ENCODE data around the gene ASRGL1. TPM values are rescaled to one million over a fixed set of nuclear protein-coding genes. Genes with fewer than 3 reads are reported as not detected.
A peak's percentile ranks its signal among the peaks of the same experiment; 100 is the strongest.
"Not testable (repeated sequence)": the region's sequence is repeated elsewhere in the genome, so short reads cannot be mapped to it uniquely, and the experiment has no call there.

ASRGL1 gene
- total and polyA plus RNA-seq, 2 donors (not counting 1 experiment from before 2014, with no cell fraction given): 0.49 to 1.3 TPM

DNA sequence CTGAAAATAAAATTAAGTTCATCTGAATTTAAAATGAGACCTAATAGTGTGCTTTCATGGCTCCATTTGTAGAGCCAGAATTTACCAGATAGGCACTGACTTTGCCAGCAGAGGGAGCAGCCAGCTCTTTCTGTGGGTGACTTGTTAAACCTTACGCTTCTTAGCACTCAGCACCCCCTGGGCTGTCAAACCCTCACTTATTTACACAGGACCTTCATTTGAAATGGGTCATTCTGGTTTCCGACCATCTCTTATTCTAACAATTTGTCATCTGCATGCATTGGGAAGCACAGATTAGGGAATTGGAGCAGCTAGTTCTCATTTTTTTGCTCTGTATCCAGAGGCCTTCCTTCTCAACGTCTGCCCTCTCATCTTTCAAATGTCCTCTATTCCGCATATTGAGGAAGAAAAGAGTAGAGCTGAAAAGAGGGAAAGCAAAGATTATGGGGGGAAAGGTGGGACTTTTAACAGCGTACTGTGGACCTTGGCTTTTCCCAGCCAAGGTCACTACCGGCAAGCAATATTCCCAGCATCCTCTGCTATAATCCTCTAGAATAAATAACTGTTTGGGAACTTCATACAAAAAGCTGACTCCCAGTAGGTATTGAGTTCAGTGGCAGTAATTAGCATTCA lies 3.1 kb downstream of the ASRGL1 start:
- peak overlapping the region; percentile 24 for H3K4me2 ChIP-seq (replicated peaks; ENCODE audit: low read depth, low read length, poor library complexity, severe bottlenecking)
- no peaks in the 10 kb centered on the region for H4K20me1 ChIP-seq (ENCODE audit: control insufficient read depth, insufficient read depth, low read length, poor library complexity, severe bottlenecking)
- no peaks in the 10 kb centered on the region for H3K9me3 Mint-ChIP-seq (ENCODE audit: insufficient read depth)
- H3K9me3 ChIP-seq (ENCODE audit: control extremely low read depth in 1 of 3, control insufficient read depth in 2 of 3, insufficient read depth in 1 of 3, low read length in 2 of 3): no peaks in the 10 kb centered on the region
- DNase-seq (peak; percentile 67), ATAC-seq (ENCODE audit: low read depth) (peak; percentile 49)
- POLR2A ChIA-PET: interaction anchor here (0.5 kb wide), 1 partner anchor 541 kb away, joined by 3 read pairs; no protein-coding TSS in a partner anchor
- no peaks in the 10 kb centered on the region for H3K36me3 ChIP-seq (replicated peaks in 1 of 2; ENCODE audit: control extremely low read depth in 1 of 2, control insufficient read depth in 1 of 2, extremely low read depth in 1 of 2, insufficient read depth in 2 of 2, low read length in 1 of 2)
- no peak overlapping the region for H3K4me3 ChIP-seq (ENCODE audit: control extremely low read depth in 1 of 5, extremely low read depth in 1 of 5, insufficient read depth in 1 of 5, low read depth in 2 of 5, low read length in 4 of 5)
- no peak overlapping the region for H3K9ac ChIP-seq (ENCODE audit: low read length)
- H3K27me3 ChIP-seq (replicated peaks in 1 of 4; ENCODE audit: control extremely low read depth in 1 of 4, control insufficient read depth in 3 of 4, insufficient read depth in 4 of 4, low read length in 3 of 4): peaks cover 0 to 9% (median 2%) of the 10 kb centered on the region in 4 experiments
- no peak overlapping the region for H3K4me3 Mint-ChIP-seq
- peaks cover 9% of the 10 kb centered on the region for H3K27me3 Mint-ChIP-seq
- TF ChIP-seq EZH2 (IDR thresholded peaks at IDR 0.05; ENCODE audit: borderline replicate concordance, insufficient read depth, low read depth, low read length, poor library complexity, severe bottlenecking): no peak
- TF ChIP-seq, protein P1, sequence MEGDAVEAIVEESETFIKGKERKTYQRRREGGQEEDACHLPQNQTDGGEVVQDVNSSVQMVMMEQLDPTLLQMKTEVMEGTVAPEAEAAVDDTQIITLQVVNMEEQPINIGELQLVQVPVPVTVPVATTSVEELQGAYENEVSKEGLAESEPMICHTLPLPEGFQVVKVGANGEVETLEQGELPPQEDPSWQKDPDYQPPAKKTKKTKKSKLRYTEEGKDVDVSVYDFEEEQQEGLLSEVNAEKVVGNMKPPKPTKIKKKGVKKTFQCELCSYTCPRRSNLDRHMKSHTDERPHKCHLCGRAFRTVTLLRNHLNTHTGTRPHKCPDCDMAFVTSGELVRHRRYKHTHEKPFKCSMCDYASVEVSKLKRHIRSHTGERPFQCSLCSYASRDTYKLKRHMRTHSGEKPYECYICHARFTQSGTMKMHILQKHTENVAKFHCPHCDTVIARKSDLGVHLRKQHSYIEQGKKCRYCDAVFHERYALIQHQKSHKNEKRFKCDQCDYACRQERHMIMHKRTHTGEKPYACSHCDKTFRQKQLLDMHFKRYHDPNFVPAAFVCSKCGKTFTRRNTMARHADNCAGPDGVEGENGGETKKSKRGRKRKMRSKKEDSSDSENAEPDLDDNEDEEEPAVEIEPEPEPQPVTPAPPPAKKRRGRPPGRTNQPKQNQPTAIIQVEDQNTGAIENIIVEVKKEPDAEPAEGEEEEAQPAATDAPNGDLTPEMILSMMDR (IDR thresholded peaks at IDR 0.05): peak; percentile 76
- no peak overlapping the region for H3K27ac ChIP-seq (ENCODE audit: low read length in 2 of 2)
- intact Hi-C loops (cut with micrococcal nuclease): loop anchor here (1.0 kb wide), 1 partner anchor 38 kb away; no protein-coding TSS in a partner anchor
- CTCF ChIA-PET: interaction anchor here (0.5 to 5.3 kb wide), 14 partner anchors 12 to 543 kb away, joined by 3 to 38 read pairs (median 3); no protein-coding TSS in a partner anchor
- no peak overlapping the region for H3K27ac Mint-ChIP-seq
- H2AFZ ChIP-seq (ENCODE audit: insufficient read depth, low read depth, low read length, poor library complexity, severe bottlenecking): no peak overlapping the region
- 50% methylated on average over 1 of the region's 6 CpGs for WGBS (ENCODE audit: insufficient coverage)
- no peaks in the 10 kb centered on the region for H3K79me2 ChIP-seq (ENCODE audit: control insufficient read depth, insufficient read depth, low read length)
- H3K4me1 ChIP-seq (ENCODE audit: control insufficient read depth in 2 of 2, insufficient read depth in 2 of 2, low read length in 2 of 2): peaks cover 8 to 10% of the 10 kb centered on the region in 2 donors
- peaks cover 23% of the 10 kb centered on the region for H3K4me1 Mint-ChIP-seq

DNA sequence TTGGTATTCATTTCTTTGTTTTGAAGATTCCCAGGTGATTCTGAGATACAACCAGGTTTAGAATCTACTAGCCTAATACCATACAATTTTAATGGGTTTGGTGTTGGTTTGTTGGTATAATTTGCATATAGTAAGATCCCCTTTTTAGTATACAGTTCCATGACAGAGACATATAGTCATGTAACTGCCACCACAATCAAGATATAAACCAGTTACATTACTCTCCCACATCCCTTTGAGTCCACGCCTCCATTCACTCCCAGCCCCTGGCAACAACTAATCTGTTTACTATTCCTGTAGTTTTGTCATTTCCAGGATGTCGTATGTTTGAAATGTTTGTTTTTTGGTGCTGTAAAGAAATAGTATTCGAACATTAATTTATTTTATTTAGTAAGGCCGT lies 4.3 kb downstream of the ASRGL1 start:
- 40% methylated on average over 1 of the region's 4 CpGs for WGBS (ENCODE audit: insufficient coverage)
- no peaks in the 10 kb centered on the region for H3K9me3 Mint-ChIP-seq (ENCODE audit: insufficient read depth)
- no peaks in the 10 kb centered on the region for H3K36me3 ChIP-seq (replicated peaks in 1 of 2; ENCODE audit: control extremely low read depth in 1 of 2, control insufficient read depth in 1 of 2, extremely low read depth in 1 of 2, insufficient read depth in 2 of 2, low read length in 1 of 2)
- no peak for TF ChIP-seq EZH2 (IDR thresholded peaks at IDR 0.05; ENCODE audit: borderline replicate concordance, insufficient read depth, low read depth, low read length, poor library complexity, severe bottlenecking)
- TF ChIP-seq, protein P1 (IDR thresholded peaks at IDR 0.05): no peak
- peaks cover 20% of the 10 kb centered on the region for H3K4me1 Mint-ChIP-seq
- H3K79me2 ChIP-seq (ENCODE audit: control insufficient read depth, insufficient read depth, low read length): peaks cover 4% of the 10 kb centered on the region
- peaks cover 3% of the 10 kb centered on the region for H3K27me3 Mint-ChIP-seq
- intact Hi-C loops (cut with micrococcal nuclease): no loop called here
- DNase-seq (no peak), ATAC-seq (ENCODE audit: low read depth) (no peak)
- POLR2A ChIA-PET: no interaction called here
- H3K27ac Mint-ChIP-seq: no peak overlapping the region
- no peak overlapping the region for H3K27ac ChIP-seq (ENCODE audit: low read length in 2 of 2)
- no peak overlapping the region for H3K4me3 ChIP-seq (ENCODE audit: control extremely low read depth in 1 of 5, extremely low read depth in 1 of 5, insufficient read depth in 1 of 5, low read depth in 2 of 5, low read length in 4 of 5)
- H3K4me3 Mint-ChIP-seq: no peak overlapping the region
- H3K9ac ChIP-seq (ENCODE audit: low read length): no peak overlapping the region
- CTCF ChIA-PET: interaction anchor here (0.7 to 5.3 kb wide), 4 partner anchors 11 to 38 kb away, joined by 4 to 38 read pairs (median 10); no protein-coding TSS in a partner anchor
- peaks cover 8 to 10% of the 10 kb centered on the region in 2 donors for H3K4me1 ChIP-seq (ENCODE audit: control insufficient read depth in 2 of 2, insufficient read depth in 2 of 2, low read length in 2 of 2)
- no peaks in the 10 kb centered on the region for H4K20me1 ChIP-seq (ENCODE audit: control insufficient read depth, insufficient read depth, low read length, poor library complexity, severe bottlenecking)
- H3K9me3 ChIP-seq (ENCODE audit: control extremely low read depth in 1 of 3, control insufficient read depth in 2 of 3, insufficient read depth in 1 of 3, low read length in 2 of 3): no peaks in the 10 kb centered on the region
- peaks cover 0 to 4% (median 0%) of the 10 kb centered on the region in 4 experiments for H3K27me3 ChIP-seq (replicated peaks in 1 of 4; ENCODE audit: control extremely low read depth in 1 of 4, control insufficient read depth in 3 of 4, insufficient read depth in 4 of 4, low read length in 3 of 4)
- no peak overlapping the region for H2AFZ ChIP-seq (ENCODE audit: insufficient read depth, low read depth, low read length, poor library complexity, severe bottlenecking)
- no peak overlapping the region for H3K4me2 ChIP-seq (replicated peaks; ENCODE audit: low read depth, low read length, poor library complexity, severe bottlenecking)

DNA sequence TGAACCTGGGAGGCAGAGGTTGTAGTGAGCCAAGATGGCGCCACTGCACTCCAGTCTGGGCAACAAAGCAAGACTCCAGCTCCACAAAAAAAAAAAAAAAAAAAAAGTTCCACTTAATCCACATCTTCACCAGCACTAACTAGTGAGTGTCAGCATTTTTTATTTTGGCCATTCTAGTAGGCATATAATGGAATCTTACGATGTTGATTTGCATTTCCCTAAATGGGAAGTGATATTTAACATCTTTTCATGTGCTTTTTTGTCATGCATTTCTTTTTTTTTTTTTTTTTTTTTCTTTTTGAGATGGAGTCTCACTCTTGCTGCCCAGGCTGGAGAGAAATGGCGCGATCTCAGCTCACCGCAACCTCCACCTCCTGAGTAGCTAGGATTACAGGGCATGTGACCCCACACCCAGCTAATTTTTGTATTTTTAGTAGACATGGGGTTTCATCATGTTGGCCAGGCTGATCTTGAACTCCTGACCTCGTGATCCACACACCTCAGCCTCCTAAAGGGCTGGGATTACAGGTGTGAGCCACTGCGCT lies 6.5 kb downstream of the ASRGL1 start:
- H3K9me3 ChIP-seq (ENCODE audit: control extremely low read depth in 1 of 3, control insufficient read depth in 2 of 3, insufficient read depth in 1 of 3, low read length in 2 of 3); H3K27ac ChIP-seq (ENCODE audit: low read length in 2 of 2); H3K27ac Mint-ChIP-seq; H3K4me1 ChIP-seq (ENCODE audit: control insufficient read depth in 2 of 2, insufficient read depth in 2 of 2, low read length in 2 of 2); intact Hi-C loops (cut with micrococcal nuclease); H2AFZ ChIP-seq (ENCODE audit: insufficient read depth, low read depth, low read length, poor library complexity, severe bottlenecking); H3K36me3 ChIP-seq (replicated peaks in 1 of 2; ENCODE audit: control extremely low read depth in 1 of 2, control insufficient read depth in 1 of 2, extremely low read depth in 1 of 2, insufficient read depth in 2 of 2, low read length in 1 of 2); H3K27me3 Mint-ChIP-seq; POLR2A ChIA-PET; H3K9me3 Mint-ChIP-seq (ENCODE audit: insufficient read depth); H3K4me2 ChIP-seq (replicated peaks; ENCODE audit: low read depth, low read length, poor library complexity, severe bottlenecking); H3K4me3 ChIP-seq (ENCODE audit: control extremely low read depth in 1 of 5, extremely low read depth in 1 of 5, insufficient read depth in 1 of 5, low read depth in 2 of 5, low read length in 4 of 5); H3K9ac ChIP-seq (ENCODE audit: low read length); H3K27me3 ChIP-seq (replicated peaks in 1 of 4; ENCODE audit: control extremely low read depth in 1 of 4, control insufficient read depth in 3 of 4, insufficient read depth in 4 of 4, low read length in 3 of 4); H4K20me1 ChIP-seq (ENCODE audit: control insufficient read depth, insufficient read depth, low read length, poor library complexity, severe bottlenecking); ATAC-seq (ENCODE audit: low read depth); H3K79me2 ChIP-seq (ENCODE audit: control insufficient read depth, insufficient read depth, low read length); H3K4me3 Mint-ChIP-seq; DNase-seq: not testable (repeated sequence)
- H3K4me1 Mint-ChIP-seq: peaks cover 11% of the 10 kb centered on the region
- CTCF ChIA-PET: interaction anchor here (1.3 to 1.6 kb wide), 2 partner anchors 30 to 34 kb away, joined by 4 to 5 read pairs; no protein-coding TSS in a partner anchor
- WGBS (ENCODE audit: insufficient coverage): no CpG with 5 or more reads among the region's 7 CpGs
